Osteocyte (in vitro differentiated cells): ENCODE results near the gene ADAMTSL3. TPM values are rescaled to one million over a fixed set of nuclear protein-coding genes. Genes with fewer than 3 reads are reported as not detected.

Experiments used
- DNase-seq: peaks from one replicate; pipeline ENCODE4 v3.0.0; 2021; ENCODE audit warnings: mixed read lengths; ENCODE audit not compliant: unreplicated experiment; ENCODE audit errors: extremely low spot score
- H3K27ac Mint-ChIP-seq: one replicate; pipeline ENCODE4 v1.8.0; 2021; ENCODE audit warnings: mild to moderate bottlenecking, mixed read lengths; ENCODE audit not compliant: unreplicated experiment
- H3K27me3 Mint-ChIP-seq: one replicate; pipeline ENCODE4 v1.8.0; 2021; ENCODE audit warnings: mixed read lengths; ENCODE audit not compliant: unreplicated experiment
- H3K36me3 Mint-ChIP-seq: one replicate; pipeline ENCODE4 v1.8.0; 2021; ENCODE audit warnings: mixed read lengths; ENCODE audit not compliant: unreplicated experiment
- H3K4me1 Mint-ChIP-seq: one replicate; pipeline ENCODE4 v1.8.0; 2021; ENCODE audit warnings: mixed read lengths; ENCODE audit not compliant: unreplicated experiment
- H3K4me3 Mint-ChIP-seq: one replicate; pipeline ENCODE4 v1.8.0; 2021; ENCODE audit warnings: mild to moderate bottlenecking, moderate library complexity, mixed read lengths; ENCODE audit not compliant: unreplicated experiment
- H3K9me3 Mint-ChIP-seq: one replicate; pipeline ENCODE4 v1.8.0; 2021; ENCODE audit warnings: mixed read lengths; ENCODE audit not compliant: unreplicated experiment
- CTCF ChIP-seq: fragments of 200-600 bp; sonication (generic); IDR thresholded peaks from 2 replicates; pipeline ENCODE4 v1.5.0; 2021; ENCODE audit warnings: antibody characterized with exemption, mild to moderate bottlenecking, moderate library complexity
- total RNA-seq: library from RNA; stranded (reverse); gene quantifications from 2 replicates; pipeline ENCODE4 v1.2.1, GENCODE V29; 2021

The ADAMTSL3 gene
- total RNA-seq, 1 donor from 2014 or later, result not detected

- H3K9me3 Mint-ChIP-seq, result peaks cover 5% of the 10 kb centered on the region
- H3K27ac Mint-ChIP-seq, result no peak overlapping the region
- no peak overlapping the region for H3K4me3 Mint-ChIP-seq
- no peak for DNase-seq
- H3K4me1 Mint-ChIP-seq, result no peaks in the 10 kb centered on the region
- no peaks in the 10 kb centered on the region for H3K36me3 Mint-ChIP-seq
- no peaks in the 10 kb centered on the region for H3K27me3 Mint-ChIP-seq
- no peak for TF ChIP-seq CTCF
Observed at GRCh38 chr15:83810110-83810509, 156.2 kb downstream of the ADAMTSL3 start.

- no peaks in the 10 kb centered on the region for H3K27me3 Mint-ChIP-seq
- H3K4me1 Mint-ChIP-seq, result no peaks in the 10 kb centered on the region
- TF ChIP-seq CTCF, result no peak
- no peak overlapping the region for H3K27ac Mint-ChIP-seq
- H3K36me3 Mint-ChIP-seq, result no peaks in the 10 kb centered on the region
- no peak overlapping the region for H3K4me3 Mint-ChIP-seq
- no peaks in the 10 kb centered on the region for H3K9me3 Mint-ChIP-seq
- no peak for DNase-seq
Observed at GRCh38 chr15:83813682-83814081, 159.8 kb downstream of the ADAMTSL3 start.

GRCh38 chr15:83815506-83815905 is 161.6 kb downstream of the ADAMTSL3 start:
- Mint-ChIP-seq H3K27ac (no peak overlapping the region), H3K4me1 (no peaks in the 10 kb centered on the region), H3K9me3 (no peaks in the 10 kb centered on the region), H3K36me3 (no peaks in the 10 kb centered on the region), H3K27me3 (no peaks in the 10 kb centered on the region), H3K4me3 (no peak overlapping the region)
- no peak for DNase-seq
- TF ChIP-seq CTCF, result no peak

GRCh38 chr15:83816124-83816883 is 162.4 kb downstream of the ADAMTSL3 start:
- TF ChIP-seq CTCF, result no peak
- Mint-ChIP-seq H3K9me3 (no peaks in the 10 kb centered on the region), H3K4me1 (no peaks in the 10 kb centered on the region), H3K27me3 (no peaks in the 10 kb centered on the region), H3K27ac (no peak overlapping the region), H3K4me3 (no peak overlapping the region), H3K36me3 (no peaks in the 10 kb centered on the region)
- DNase-seq, result no peak

GRCh38 chr15:83818591-83818990 is 164.7 kb downstream of the ADAMTSL3 start:
- no peaks in the 10 kb centered on the region for H3K27me3 Mint-ChIP-seq
- no peak for DNase-seq
- no peaks in the 10 kb centered on the region for H3K36me3 Mint-ChIP-seq
- TF ChIP-seq CTCF, result no peak
- H3K27ac Mint-ChIP-seq, result no peak overlapping the region
- H3K4me1 Mint-ChIP-seq, result no peaks in the 10 kb centered on the region
- H3K4me3 Mint-ChIP-seq, result no peak overlapping the region
- H3K9me3 Mint-ChIP-seq, result peaks cover 4% of the 10 kb centered on the region
